Activated naive CD8-positive, alpha-beta T cell treated with anti-CD3 and anti-CD28 coated beads for 36 hours (primary cell): ENCODE results near the gene NEMP1. TPM values are rescaled to one million over a fixed set of nuclear protein-coding genes. Genes with fewer than 3 reads are reported as not detected.

Experiments used
- DNase-seq: peaks from one replicate; pipeline ENCODE4 v3.0.0; 2021
- H3K27ac Mint-ChIP-seq: one replicate; pipeline ENCODE4 v1.8.0; 2022; ENCODE audit warnings: mild to moderate bottlenecking, moderate library complexity, mixed read lengths
- H3K27me3 Mint-ChIP-seq: one replicate; pipeline ENCODE4 v1.8.0; 2022; ENCODE audit warnings: mild to moderate bottlenecking, mixed read lengths
- H3K36me3 Mint-ChIP-seq: one replicate; pipeline ENCODE4 v1.8.0; 2021; ENCODE audit warnings: mild to moderate bottlenecking, mixed read lengths
- H3K4me1 Mint-ChIP-seq: one replicate; pipeline ENCODE4 v1.8.0; 2021; ENCODE audit warnings: mixed read lengths
- H3K4me3 Mint-ChIP-seq: one replicate; pipeline ENCODE4 v1.8.0; 2022; ENCODE audit warnings: mild to moderate bottlenecking, moderate library complexity, mixed read lengths
- H3K9me3 Mint-ChIP-seq: one replicate; pipeline ENCODE4 v1.8.0; 2022; ENCODE audit warnings: mixed read lengths
- total RNA-seq, 2 experiments: library from RNA; stranded (reverse); gene quantifications; one replicate each; pipeline ENCODE4 v1.2.3, GENCODE V29; 2021

The NEMP1 gene
- total RNA-seq, 2 experiments from 2014 or later: 50.5 to 51.2 TPM

- Mint-ChIP-seq H3K4me1 (peaks cover 43% of the 10 kb centered on the region), H3K27ac (peak within 1 kb of the TSS; percentile 97), H3K9me3 (no peaks in the 10 kb centered on the region), H3K4me3 (peak within 1 kb of the TSS; percentile 94), H3K36me3 (peaks cover 47% of the 10 kb centered on the region), H3K27me3 (no peaks in the 10 kb centered on the region)
- DNase-seq: peak; percentile 81
These were observed 32.6 kb upstream of the NEMP1 start, which contains the start of gene STAT6 for GRCh38 chr12:57111031-57111734. STAT6 (minus strand) TSS chr12:57111362; CDS start chr12:57108278, 3,084 bp downstream.

GRCh38 chr12:57110104-57111030 lies 31.8 kb upstream of the NEMP1 start:
- DNase-seq: peak; percentile 83
- Mint-ChIP-seq H3K27me3 (no peaks in the 10 kb centered on the region), H3K4me1 (peaks cover 49% of the 10 kb centered on the region), H3K27ac (peak overlapping the region; percentile 97), H3K36me3 (peaks cover 47% of the 10 kb centered on the region), H3K4me3 (peak overlapping the region; percentile 94), H3K9me3 (no peaks in the 10 kb centered on the region)

- Mint-ChIP-seq H3K27ac (peak overlapping the region; percentile 97), H3K27me3 (no peaks in the 10 kb centered on the region), H3K36me3 (peaks cover 54% of the 10 kb centered on the region), H3K4me1 (peaks cover 56% of the 10 kb centered on the region), H3K4me3 (peak overlapping the region; percentile 94), H3K9me3 (no peaks in the 10 kb centered on the region)
- no peak for DNase-seq
These were observed 30.9 kb upstream of the NEMP1 start for GRCh38 chr12:57109207-57110103.

- H3K9me3 Mint-ChIP-seq: no peaks in the 10 kb centered on the region
- H3K27me3 Mint-ChIP-seq: no peaks in the 10 kb centered on the region
- no peak for DNase-seq
- H3K36me3 Mint-ChIP-seq: peaks cover 68% of the 10 kb centered on the region
- peaks cover 67% of the 10 kb centered on the region for H3K4me1 Mint-ChIP-seq
- peak overlapping the region; percentile 61 for H3K27ac Mint-ChIP-seq
- peak overlapping the region; percentile 37 for H3K4me3 Mint-ChIP-seq
These were observed 29.0 kb upstream of the NEMP1 start for GRCh38 chr12:57107456-57108155.

- Mint-ChIP-seq H3K27me3 (no peaks in the 10 kb centered on the region), H3K27ac (no peak overlapping the region), H3K9me3 (no peaks in the 10 kb centered on the region), H3K36me3 (peaks cover 77% of the 10 kb centered on the region), H3K4me3 (no peak overlapping the region), H3K4me1 (peaks cover 70% of the 10 kb centered on the region)
- DNase-seq: no peak
These were observed 27.6 kb upstream of the NEMP1 start for GRCh38 chr12:57106021-57106708.

GRCh38 chr12:57105011-57105753 lies 26.6 kb upstream of the NEMP1 start:
- Mint-ChIP-seq H3K36me3 (peaks cover 71% of the 10 kb centered on the region), H3K27me3 (no peaks in the 10 kb centered on the region), H3K4me1 (peaks cover 73% of the 10 kb centered on the region), H3K9me3 (no peaks in the 10 kb centered on the region), H3K4me3 (no peak overlapping the region), H3K27ac (peak overlapping the region; percentile 73)
- DNase-seq: no peak

- H3K27ac Mint-ChIP-seq: peak overlapping the region; percentile 73
- peaks cover 66% of the 10 kb centered on the region for H3K36me3 Mint-ChIP-seq
- H3K27me3 Mint-ChIP-seq: no peaks in the 10 kb centered on the region
- no peak overlapping the region for H3K4me3 Mint-ChIP-seq
- H3K9me3 Mint-ChIP-seq: no peaks in the 10 kb centered on the region
- peaks cover 73% of the 10 kb centered on the region for H3K4me1 Mint-ChIP-seq
- DNase-seq: no peak
These were observed 25.8 kb upstream of the NEMP1 start for GRCh38 chr12:57104292-57104910.

GRCh38 chr12:57103856-57104255 lies 25.3 kb upstream of the NEMP1 start:
- H3K36me3 Mint-ChIP-seq: peaks cover 68% of the 10 kb centered on the region
- H3K4me1 Mint-ChIP-seq: peaks cover 74% of the 10 kb centered on the region
- no peak overlapping the region for H3K4me3 Mint-ChIP-seq
- H3K27ac Mint-ChIP-seq: peak overlapping the region; percentile 73
- no peaks in the 10 kb centered on the region for H3K9me3 Mint-ChIP-seq
- H3K27me3 Mint-ChIP-seq: no peaks in the 10 kb centered on the region
- no peak for DNase-seq

- Mint-ChIP-seq H3K27me3 (no peaks in the 10 kb centered on the region), H3K27ac (peak overlapping the region; percentile 84), H3K36me3 (peaks cover 53% of the 10 kb centered on the region), H3K4me1 (peaks cover 65% of the 10 kb centered on the region), H3K9me3 (no peaks in the 10 kb centered on the region), H3K4me3 (no peak overlapping the region)
- no peak for DNase-seq
These were observed 23.5 kb upstream of the NEMP1 start for GRCh38 chr12:57101892-57102695.

- no peaks in the 10 kb centered on the region for H3K27me3 Mint-ChIP-seq
- H3K4me3 Mint-ChIP-seq: no peak overlapping the region
- peak overlapping the region; percentile 76 for H3K27ac Mint-ChIP-seq
- no peaks in the 10 kb centered on the region for H3K9me3 Mint-ChIP-seq
- H3K4me1 Mint-ChIP-seq: peaks cover 57% of the 10 kb centered on the region
- DNase-seq: no peak
- H3K36me3 Mint-ChIP-seq: peaks cover 54% of the 10 kb centered on the region
These were observed 21.2 kb upstream of the NEMP1 start for GRCh38 chr12:57099766-57100165.

- Mint-ChIP-seq H3K9me3 (no peaks in the 10 kb centered on the region), H3K27ac (peak overlapping the region; percentile 76), H3K36me3 (peaks cover 48% of the 10 kb centered on the region), H3K4me3 (no peak overlapping the region), H3K27me3 (no peaks in the 10 kb centered on the region), H3K4me1 (peaks cover 57% of the 10 kb centered on the region)
- no peak for DNase-seq
These were observed 20.6 kb upstream of the NEMP1 start for GRCh38 chr12:57099047-57099714.

GRCh38 chr12:57098546-57098945 lies 20.0 kb upstream of the NEMP1 start:
- Mint-ChIP-seq H3K36me3 (peaks cover 45% of the 10 kb centered on the region), H3K4me3 (no peak overlapping the region), H3K27me3 (no peaks in the 10 kb centered on the region), H3K27ac (peak overlapping the region; percentile 39), H3K4me1 (peaks cover 55% of the 10 kb centered on the region), H3K9me3 (no peaks in the 10 kb centered on the region)
- no peak for DNase-seq
